HG03378 (cell line): ENCODE results near the gene CDH23.

Experiments used
- ATAC-seq: cut with Tn5 transposase; IDR thresholded peaks from one replicate; pipeline ENCODE4 v1.9.1; 2021; ENCODE audit warnings: mild to moderate bottlenecking, moderate library complexity; ENCODE audit not compliant: unreplicated experiment

CDH23 gene

DNA sequence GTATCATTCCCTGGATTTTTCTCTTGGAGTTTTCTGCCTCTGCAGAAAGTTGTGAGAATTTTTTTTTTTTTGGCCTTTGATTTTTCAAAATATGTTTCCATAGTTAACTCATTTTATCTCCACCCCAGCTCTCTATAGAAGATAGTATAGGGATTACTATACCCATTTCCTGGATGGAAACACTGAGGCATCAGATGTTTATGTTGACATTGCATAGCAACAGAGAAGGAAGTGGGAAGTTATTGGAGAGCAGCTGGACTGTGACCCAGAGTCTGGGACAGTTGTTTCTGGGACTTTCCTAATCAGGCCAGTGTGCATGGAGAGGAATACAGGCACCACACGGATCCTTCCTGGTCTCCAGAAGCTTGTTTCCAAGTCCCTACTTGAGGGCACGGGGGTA lies 158.0 kb downstream of the CDH23 start:
- no peak for ATAC-seq

GRCh38 chr10:71555087-71555723 lies 158.5 kb downstream of the CDH23 start:
- no peak for ATAC-seq

DNA sequence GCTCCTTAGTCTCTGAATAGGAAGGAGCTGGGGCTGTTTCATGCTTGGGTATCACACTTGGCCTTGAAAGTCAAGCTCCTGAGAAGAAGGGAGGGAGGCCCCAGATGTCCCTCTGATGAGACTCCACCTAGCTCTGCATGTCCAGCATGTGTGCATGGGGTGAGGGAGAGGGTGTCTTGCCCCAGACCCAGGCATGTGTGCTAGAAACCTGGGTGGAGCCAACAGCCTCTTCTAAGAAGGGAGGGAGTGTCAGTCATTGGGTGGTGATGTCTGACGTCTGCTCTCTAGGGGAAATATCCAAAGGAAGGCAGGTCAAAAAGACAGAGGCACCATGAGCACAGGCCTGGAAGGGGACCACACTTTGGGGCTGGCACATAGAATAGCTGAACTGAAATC lies 159.0 kb downstream of the CDH23 start:
- ATAC-seq = no peak

DNA sequence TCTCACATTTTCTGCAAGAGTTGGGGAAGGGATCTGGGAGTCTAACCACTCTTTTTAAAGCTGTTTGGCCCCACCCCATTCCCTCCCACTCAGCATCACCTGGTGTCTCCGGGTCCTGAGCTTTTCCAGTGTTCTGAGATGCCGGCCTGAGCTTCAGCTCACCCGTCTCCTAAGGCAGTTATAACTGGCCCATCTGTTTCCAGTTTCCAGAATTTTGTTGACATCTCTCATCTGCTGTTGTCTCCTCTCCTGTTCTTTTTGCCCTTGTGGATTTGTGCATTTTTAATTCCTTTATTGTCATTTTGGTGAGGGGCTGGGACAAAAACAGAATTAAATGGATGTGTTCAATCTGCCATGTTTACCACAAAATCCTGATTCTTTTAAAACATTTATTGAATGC lies 162.3 kb downstream of the CDH23 start:
- ATAC-seq = no peak

GRCh38 chr10:71561003-71561574 lies 164.4 kb downstream of the CDH23 start:
- ATAC-seq = no peak

DNA sequence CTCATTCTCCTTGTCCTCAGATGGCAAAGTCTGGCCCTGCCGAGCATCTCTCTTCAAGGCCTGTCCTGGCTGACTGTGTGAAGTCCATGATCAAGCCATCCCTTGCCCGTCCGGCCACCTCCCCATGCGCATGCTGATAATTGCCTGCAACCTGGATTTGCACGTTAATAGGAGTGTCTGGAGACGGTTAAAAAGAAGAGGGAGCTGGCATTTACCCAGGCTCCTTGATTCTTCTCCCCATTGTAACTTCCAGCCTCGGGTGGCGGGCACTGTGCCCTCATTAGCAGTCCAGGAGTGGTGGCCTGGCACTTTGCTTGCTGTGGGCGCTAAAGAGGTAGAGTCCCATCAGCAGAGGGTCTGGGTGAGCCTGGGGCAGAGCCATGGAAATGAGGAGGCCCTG lies 165.5 kb downstream of the CDH23 start:
- ATAC-seq = no peak

GRCh38 chr10:71562904-71563303 lies 166.2 kb downstream of the CDH23 start:
- ATAC-seq = no peak

GRCh38 chr10:71564194-71564820 lies 167.6 kb downstream of the CDH23 start:
- ATAC-seq = no peak

DNA sequence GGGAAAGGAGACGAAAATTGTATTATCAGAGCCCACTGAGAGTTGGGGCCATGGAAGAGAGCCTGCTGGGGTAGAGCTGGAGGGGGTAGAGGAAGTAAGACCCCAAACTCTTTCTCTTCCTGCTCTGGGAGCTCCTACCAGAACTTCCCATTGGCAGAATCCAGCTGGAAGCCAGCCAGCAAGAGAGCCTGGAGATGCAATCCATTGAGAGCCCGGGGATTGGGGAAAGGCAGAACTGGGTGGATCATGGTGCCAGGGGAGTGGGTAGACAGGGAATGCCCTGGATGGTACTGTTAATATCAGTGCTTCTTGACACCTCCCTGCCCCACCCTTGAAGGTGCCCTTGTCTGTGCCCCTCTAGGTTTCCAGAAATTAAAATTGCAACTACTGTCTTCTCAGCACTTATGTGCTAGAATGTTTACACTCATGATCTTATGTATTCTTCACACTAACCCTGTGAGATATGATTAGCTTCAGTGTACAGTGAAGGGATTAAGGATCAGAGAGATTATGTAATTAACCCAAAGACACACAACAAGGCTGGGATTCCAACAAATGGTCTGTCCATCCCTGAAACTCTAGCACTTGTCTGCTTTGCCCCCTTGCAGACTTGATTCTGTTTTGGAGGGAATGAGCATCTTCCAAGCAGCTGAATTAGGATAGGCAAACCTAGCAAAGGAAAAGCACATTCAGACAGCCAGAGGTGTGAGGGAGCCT lies 168.7 kb downstream of the CDH23 start:
- no peak for ATAC-seq

- ATAC-seq = no peak
Measured at GRCh38 chr10:71567006-71567405, 170.3 kb downstream of the CDH23 start.

GRCh38 chr10:71568896-71569492 lies 172.3 kb downstream of the CDH23 start:
- no peak for ATAC-seq

- no peak for ATAC-seq
Measured at GRCh38 chr10:71569775-71570588, 173.3 kb downstream of the CDH23 start.

GRCh38 chr10:71571460-71572175 lies 174.9 kb downstream of the CDH23 start:
- no peak for ATAC-seq

DNA sequence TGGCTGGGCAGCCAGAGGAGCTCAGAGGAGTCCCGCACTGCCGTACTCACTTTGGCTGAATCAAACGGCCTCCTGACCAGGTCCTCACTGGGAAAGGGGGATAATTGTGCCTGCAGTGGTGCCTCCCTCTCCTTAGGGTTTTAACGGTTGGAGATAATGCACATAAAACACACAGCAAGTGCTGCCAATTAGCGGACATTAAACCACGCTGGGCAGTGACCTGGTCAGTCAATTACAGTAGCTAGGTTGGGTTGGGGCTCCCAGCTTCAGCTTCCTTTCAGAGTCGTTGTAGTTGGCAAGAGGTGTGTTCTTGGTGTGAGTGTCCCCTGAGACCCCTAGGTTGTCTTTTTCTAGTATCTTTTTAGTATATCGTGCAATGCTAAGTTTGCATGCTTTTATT lies 176.2 kb downstream of the CDH23 start:
- no peak for ATAC-seq

- no peak for ATAC-seq
Measured at GRCh38 chr10:71573562-71574518, 177.1 kb downstream of the CDH23 start.

GRCh38 chr10:71575451-71575850 lies 178.7 kb downstream of the CDH23 start:
- no peak for ATAC-seq

DNA sequence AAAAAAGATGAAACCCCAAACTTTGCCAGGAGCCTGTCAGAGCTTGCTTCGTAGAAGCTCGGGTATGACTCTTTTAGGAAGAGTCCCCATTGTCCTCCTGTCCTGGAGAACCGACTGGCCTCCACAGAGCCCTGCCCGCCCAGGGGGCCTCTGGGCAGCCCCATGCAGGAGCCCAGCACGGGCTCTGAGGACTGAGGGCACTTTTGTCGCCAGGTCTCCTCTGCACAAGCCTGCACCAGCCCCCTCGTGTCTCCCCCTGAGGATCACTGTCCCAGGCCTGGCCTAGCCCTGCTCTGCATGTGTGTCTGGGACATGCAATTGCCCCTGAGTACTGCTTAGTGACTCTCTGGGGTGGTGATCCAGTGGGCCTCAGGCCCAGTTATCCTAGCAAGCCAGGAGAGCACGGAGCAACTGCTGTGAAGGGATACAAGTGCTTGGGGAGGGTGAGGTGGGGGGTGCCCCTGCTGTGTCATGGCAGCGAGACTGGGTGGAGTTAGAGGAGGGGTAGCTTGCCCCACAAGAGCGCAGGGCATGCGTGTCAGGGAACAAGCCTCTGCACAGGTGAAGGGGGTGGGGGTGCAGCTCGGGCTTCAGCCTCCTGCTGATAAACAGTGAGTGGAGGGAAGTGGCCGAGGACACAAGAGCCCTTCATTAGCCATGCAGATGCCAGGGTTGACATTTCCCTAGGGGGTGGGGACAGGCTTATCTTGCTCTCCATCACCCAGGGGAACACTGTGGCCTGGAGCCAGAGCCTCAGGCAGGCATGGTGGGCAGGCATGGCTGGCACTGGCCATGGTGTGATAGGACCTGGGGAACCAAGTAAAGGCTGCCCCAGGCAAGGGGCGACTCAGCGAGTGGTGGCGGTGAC lies 179.4 kb downstream of the CDH23 start:
- no peak for ATAC-seq

GRCh38 chr10:71576842-71577241 lies 180.1 kb downstream of the CDH23 start:
- ATAC-seq = no peak
